Heart right ventricle (tissue), 16 donors: ENCODE data around the gene FLNA. TPM values are rescaled to one million over a fixed set of nuclear protein-coding genes. Genes with fewer than 3 reads are reported as not detected.

ENCODE experiments used
- ATAC-seq, 8 donors: fragments of 200-7000 bp; cut with Tn5 transposase; one replicate each; pipeline ENCODE4 v1.9.1; 2020; ENCODE audit warnings: mild to moderate bottlenecking in 8 of 8, moderate library complexity in 8 of 8, moderate number of reproducible peaks in 1 of 8
- DNase-seq, 2 donors: peaks; one replicate each; pipeline ENCODE4 v3.0.0-alpha.2; 2020
- H3K27ac ChIP-seq, 10 donors: fragments of 200-600 bp; sonication (generic) in 2 of 10; one replicate each; pipeline versions ENCODE4 v1.5.0 to v1.8.0; 2020 to 2022; ENCODE audit warnings: mild to moderate bottlenecking in 3 of 10
- H3K27me3 ChIP-seq, 7 donors: fragments of 200-600 bp; one replicate each; pipeline ENCODE4 v1.8.0; 2021 to 2022; ENCODE audit warnings: mild to moderate bottlenecking in 2 of 7
- H3K36me3 ChIP-seq, 9 donors: fragments of 200-600 bp; sonication (generic) in 1 of 9; one replicate each; pipeline versions ENCODE4 v1.5.0 to v1.8.0; 2020 to 2022; ENCODE audit warnings: mild to moderate bottlenecking in 2 of 9
- H3K4me1 ChIP-seq, 9 donors: fragments of 200-600 bp; sonication (generic) in 1 of 9; one replicate each; pipeline versions ENCODE4 v1.5.0 to v1.8.0; 2020 to 2022; ENCODE audit warnings: mild to moderate bottlenecking in 4 of 9
- H3K4me3 ChIP-seq, 10 donors: fragments of 200-600 bp; sonication (generic) in 2 of 10; one replicate each; pipeline versions ENCODE4 v1.5.0 to v1.8.0; 2020 to 2022; ENCODE audit warnings: mild to moderate bottlenecking in 7 of 10, moderate library complexity in 2 of 10
- H3K9me3 ChIP-seq, 11 donors: fragments of 200-600 bp in 10 of 11; sonication (generic) in 2 of 11; one replicate each; pipeline versions ENCODE4 v1.5.0 to v1.8.0; 2013 to 2022; ENCODE audit warnings: mild to moderate bottlenecking in 2 of 11, control low read depth in 1 of 11, moderate library complexity in 1 of 11
- WGBS, 2 donors: extraction: QIAGEN DNeasy Blood & Tissue Kit; methylation state at CpG; one replicate each; pipeline ENCODE4 v1.1.7; 2013; ENCODE audit warnings: inconsistent platforms in 1 of 2; 5-methylcytosine and 5-hydroxymethylcytosine counted together
- intact Hi-C, 10 donors: fragments of 100-400 bp; cut with DNase I; formaldehyde crosslinking; loops; one replicate each; pipeline versions ENCODE4 v1.11.1 to v1.14.2; 2022
- polyA plus RNA-seq, 2 donors: library from polyadenylated mRNA; stranded (reverse); fragments of 200-250 nt; gene quantifications; one replicate each; pipeline ENCODE4 v1.2.3, GENCODE V29; 2013
- total RNA-seq, 10 donors: library from RNA; stranded (reverse); fragmentation: NEBNext Ultra II Directional in 3 of 10; extraction: Animal tissue kit (Norgen Biotek cat#: 25700) in 3 of 10; gene quantifications; one replicate each; pipeline versions ENCODE4 v1.2.1 to v1.2.4, GENCODE V29; 2021 to 2023
- TF ChIP-seq, protein P1 (sequence below), 9 donors: fragments of 200-600 bp; sonication (generic) in 2 of 9; IDR thresholded peaks; one replicate each; pipeline versions ENCODE4 v1.5.0 to v1.8.0; 2021 to 2022; ENCODE audit warnings: antibody characterized with exemption in 9 of 9, mild to moderate bottlenecking in 5 of 9, moderate library complexity in 1 of 9
- donor health status: Arrhythmogenic right ventricular cardiomyopathy.
- donor health status: ischemic (EF 13 %, LVEDD 7.1; RV severe dilation, severe dysfunction).
- donor health status: healthy with polysubstance abuse.
- donor health status: DM: no; HTN: yes; CAD: no.
- donor health status: DM: no; HTN: no; CAD: no.
- donor health status: ischemic (EF 25% LVEDD 6.9; RV normal size, moderate dysfunction).
- donor health status: ischemic (EF 25% LVEDD 5.7; RV mildly dilated, moderate dysfunction).
- donor health status: healthy.
- donor health status: DM: yes; HTN: yes; CAD: no.
- donor health status: Ischemic cardiomyopathy.
- donor health status: ischemic (EF 35%, LVEDD 5.7; RV mildly dilated, moderate dysfunction).
- donor health status: nonischemic (EF 11% LVEDD 7.7; RV severe dilation, severe dysfunction).
- donor health status: DM: yes; HTN: yes; CAD: no.
- donor health status: PGD.
- donor health status: ischemic (EF 29% LVEDD 5.4; RV normal size, mild dysfunction).
- donor health status: nonischemic (EF 23%, LVEDD 6.1; RV moderate dilation, normal function).

Gene FLNA
- total and polyA plus RNA-seq, 12 donors = 139 to 442 (median 199) TPM

- Histone ChIP-seq H3K9me3 (no peaks in the 10 kb centered on the region), H3K36me3 (no peaks in the 10 kb centered on the region), H3K4me1 (peaks cover 0 to 18% (median 0%) of the 10 kb centered on the region in 9 donors), H3K27me3 (peaks cover 0 to 27% (median 0%) of the 10 kb centered on the region in 7 donors), H3K4me3 (no peak overlapping the region), H3K27ac (no peak overlapping the region)
- DNase-seq (no peak), ATAC-seq (no peak)
- intact Hi-C loops = no loop called here
- TF ChIP-seq, protein P1, sequence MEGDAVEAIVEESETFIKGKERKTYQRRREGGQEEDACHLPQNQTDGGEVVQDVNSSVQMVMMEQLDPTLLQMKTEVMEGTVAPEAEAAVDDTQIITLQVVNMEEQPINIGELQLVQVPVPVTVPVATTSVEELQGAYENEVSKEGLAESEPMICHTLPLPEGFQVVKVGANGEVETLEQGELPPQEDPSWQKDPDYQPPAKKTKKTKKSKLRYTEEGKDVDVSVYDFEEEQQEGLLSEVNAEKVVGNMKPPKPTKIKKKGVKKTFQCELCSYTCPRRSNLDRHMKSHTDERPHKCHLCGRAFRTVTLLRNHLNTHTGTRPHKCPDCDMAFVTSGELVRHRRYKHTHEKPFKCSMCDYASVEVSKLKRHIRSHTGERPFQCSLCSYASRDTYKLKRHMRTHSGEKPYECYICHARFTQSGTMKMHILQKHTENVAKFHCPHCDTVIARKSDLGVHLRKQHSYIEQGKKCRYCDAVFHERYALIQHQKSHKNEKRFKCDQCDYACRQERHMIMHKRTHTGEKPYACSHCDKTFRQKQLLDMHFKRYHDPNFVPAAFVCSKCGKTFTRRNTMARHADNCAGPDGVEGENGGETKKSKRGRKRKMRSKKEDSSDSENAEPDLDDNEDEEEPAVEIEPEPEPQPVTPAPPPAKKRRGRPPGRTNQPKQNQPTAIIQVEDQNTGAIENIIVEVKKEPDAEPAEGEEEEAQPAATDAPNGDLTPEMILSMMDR (IDR thresholded peaks at IDR 0.05) = no peak
- 93 to 98% methylated on average over 9 of the region's 9 CpGs for WGBS, 2 donors
These were observed 41.3 kb downstream of the FLNA start for GRCh38 chrX:154333116-154333515.

GRCh38 chrX:154332561-154332960, 41.9 kb downstream of the FLNA start:
- Histone ChIP-seq H3K9me3 (no peaks in the 10 kb centered on the region), H3K27me3 (peaks cover 0 to 30% (median 0%) of the 10 kb centered on the region in 7 donors), H3K36me3 (no peaks in the 10 kb centered on the region), H3K4me1 (peaks cover 0 to 22% (median 3%) of the 10 kb centered on the region in 9 donors), H3K4me3 (no peak overlapping the region), H3K27ac (no peak overlapping the region)
- no peak for DNase-seq
- intact Hi-C loops = no loop called here
- WGBS, 2 donors = 93 to 95% methylated on average over 19 to 29 of the region's 29 CpGs
- ATAC-seq = peak in 1 of 8 donors; percentile 9
- TF ChIP-seq, protein P1 (IDR thresholded peaks at IDR 0.05) = no peak

- Histone ChIP-seq H3K27me3 (peaks cover 0 to 62% (median 0%) of the 10 kb centered on the region in 7 donors), H3K9me3 (no peaks in the 10 kb centered on the region), H3K4me3 (no peak overlapping the region), H3K4me1 (peaks cover 0 to 31% (median 14%) of the 10 kb centered on the region in 9 donors), H3K27ac (no peak overlapping the region), H3K36me3 (no peaks in the 10 kb centered on the region)
- TF ChIP-seq, protein P1 (IDR thresholded peaks at IDR 0.05) = no peak
- DNase-seq = no peak
- no peak for ATAC-seq
- intact Hi-C loops = no loop called here
- WGBS, 2 donors = 65 to 69% methylated on average over 10 of the region's 10 CpGs
These were observed 45.1 kb downstream of the FLNA start for GRCh38 chrX:154329294-154329693.

- Histone ChIP-seq H3K4me1 (peaks cover 0 to 31% (median 14%) of the 10 kb centered on the region in 9 donors), H3K4me3 (no peak overlapping the region), H3K27ac (no peak overlapping the region), H3K27me3 (peaks cover 0 to 63% (median 0%) of the 10 kb centered on the region in 7 donors), H3K9me3 (no peaks in the 10 kb centered on the region), H3K36me3 (no peaks in the 10 kb centered on the region)
- TF ChIP-seq, protein P1 (IDR thresholded peaks at IDR 0.05) = no peak
- intact Hi-C loops = no loop called here
- 54 to 83% methylated on average over 5 of the region's 5 CpGs for WGBS, 2 donors
- DNase-seq (no peak), ATAC-seq (no peak)
These were observed 45.8 kb downstream of the FLNA start for GRCh38 chrX:154328646-154329045.
